ENCODE results near the gene LZTS3.

The LZTS3 gene

GRCh38 chr20:3175270-3175669, 1.9 kb upstream of the LZTS3 start:
- ATAC-seq, result no peak

GRCh38 chr20:3174442-3175261, 1.3 kb upstream of the LZTS3 start:
- TF ChIP-seq ZFP3 (CRISPR knock-in tag; IDR thresholded peaks at IDR 0.05), result no peak
- TF ChIP-seq POU6F1 (CRISPR knock-in tag; IDR thresholded peaks at IDR 0.05; ENCODE audit: borderline replicate concordance, low read depth), result no peak
- TF ChIP-seq SNAI2 (CRISPR knock-in tag; IDR thresholded peaks at IDR 0.05), result no peak
- no peak for TF ChIP-seq PPARA (CRISPR knock-in tag; IDR thresholded peaks at IDR 0.05; ENCODE audit: borderline replicate concordance)
- no peak for TF ChIP-seq ZFP30 (CRISPR knock-in tag; IDR thresholded peaks at IDR 0.05)
- TF ChIP-seq ISL1 (CRISPR knock-in tag; IDR thresholded peaks at IDR 0.05), result no peak
- no peak for ATAC-seq

More at GRCh38 chr20:3175270-3175669, 1.9 kb upstream of the LZTS3 start:
- TF ChIP-seq BACH2 (CRISPR knock-in tag; IDR thresholded peaks at IDR 0.05; ENCODE audit: borderline replicate concordance) (no peak), SNAI2 (CRISPR knock-in tag; IDR thresholded peaks at IDR 0.05) (no peak), ESRRG (CRISPR knock-in tag; IDR thresholded peaks at IDR 0.05) (no peak), TCF4 (CRISPR knock-in tag; IDR thresholded peaks at IDR 0.05; ENCODE audit: borderline replicate concordance) (no peak), ZNF8 (CRISPR knock-in tag; IDR thresholded peaks at IDR 0.05) (no peak)

- no peak for TF ChIP-seq CREB5 (CRISPR knock-in tag; IDR thresholded peaks at IDR 0.05; ENCODE audit: low read depth)
- TF ChIP-seq ZFP30 (CRISPR knock-in tag; IDR thresholded peaks at IDR 0.05), result no peak
- no peak for TF ChIP-seq ISL1 (CRISPR knock-in tag; IDR thresholded peaks at IDR 0.05)
- TF ChIP-seq ZNF8 (CRISPR knock-in tag; IDR thresholded peaks at IDR 0.05), result no peak
- TF ChIP-seq CSDC2 (CRISPR knock-in tag; IDR thresholded peaks at IDR 0.05), result no peak
- TF ChIP-seq ESRRG (CRISPR knock-in tag; IDR thresholded peaks at IDR 0.05), result no peak
- no peak for TF ChIP-seq RARB (CRISPR knock-in tag; IDR thresholded peaks at IDR 0.05)
- no peak for TF ChIP-seq ZNF565 (CRISPR knock-in tag; conservative IDR thresholded peaks at IDR 0.05; ENCODE audit: low read depth)
- TF ChIP-seq CSRNP3 (CRISPR knock-in tag; IDR thresholded peaks at IDR 0.05), result no peak
- 0 out of 2 replicates have a peak, but pooled peaks have one; percentile 11 for TF ChIP-seq TSHZ2 (CRISPR knock-in tag; IDR thresholded peaks at IDR 0.05)
- no peak for TF ChIP-seq ARNTL (CRISPR knock-in tag; IDR thresholded peaks at IDR 0.05; ENCODE audit: borderline replicate concordance, low read depth)
- no peak for TF ChIP-seq PATZ1 (CRISPR knock-in tag; IDR thresholded peaks at IDR 0.05; ENCODE audit: borderline replicate concordance)
- no peak for TF ChIP-seq BACH2 (CRISPR knock-in tag; IDR thresholded peaks at IDR 0.05; ENCODE audit: borderline replicate concordance)
- 0 out of 2 replicates have a peak, but pooled peaks have one; percentile 62 for TF ChIP-seq GLIS3 (CRISPR knock-in tag; IDR thresholded peaks at IDR 0.05)
- no peak for TF ChIP-seq TCF4 (CRISPR knock-in tag; IDR thresholded peaks at IDR 0.05; ENCODE audit: borderline replicate concordance)
- peak; percentile 91 for ATAC-seq
These were observed 477 bp upstream of the LZTS3 start for GRCh38 chr20:3173610-3174441.
